ENCODE data around the gene PARN. TPM values are rescaled to one million over a fixed set of nuclear protein-coding genes. Genes with fewer than 3 reads are reported as not detected.
"Not testable (repeated sequence)": the region's sequence is repeated elsewhere in the genome, so short reads cannot be mapped to it uniquely, and the experiment has no call there.

Gene PARN
- total RNA-seq, 4 donors from 2014 or later, result 34.1 to 50.0 (median 40.3) TPM

- peak; percentile 99 for DNase-seq
- no peaks in the 10 kb centered on the region for H3K9me3 ChIP-seq
- peak; percentile 94 to 96 for TF ChIP-seq POLR2A (IDR thresholded peaks at IDR 0.05)
- no peak for TF ChIP-seq CTCF (IDR thresholded peaks at IDR 0.05)
- peak within 1 kb of the TSS; percentile 89 to 91 for H3K27ac ChIP-seq
- H3K27me3 ChIP-seq, result no peaks in the 10 kb centered on the region
- no peaks in the 10 kb centered on the region for H3K36me3 ChIP-seq
- peaks cover 5 to 15% of the 10 kb centered on the region in 2 donors for H3K4me1 ChIP-seq
- H3K4me3 ChIP-seq, result peak within 1 kb of the TSS; percentile 90 to 94
- intact Hi-C loops (cut with DNase I; ENCODE audit: low total_unique reads), result no loop called here
Observed at GRCh38 chr16:14632693-14633569, 2.9 kb upstream of the PARN start, which contains the start of gene BFAR. BFAR (plus strand) TSS chr16:14632951; CDS start chr16:14644347, 11,396 bp downstream.

GRCh38 chr16:14630620-14631330, 715 bp upstream of the PARN start:
- peak in 1 of 2 donors; percentile 37 for DNase-seq
- intact Hi-C loops (cut with DNase I; ENCODE audit: low total_unique reads); H3K9me3 ChIP-seq; H3K36me3 ChIP-seq; H3K27me3 ChIP-seq: not testable (repeated sequence)
- H3K27ac ChIP-seq, result peak overlapping the region; percentile 89 to 94
- peak overlapping the region; percentile 88 to 96 for H3K4me3 ChIP-seq
- peaks cover 5 to 15% of the 10 kb centered on the region in 2 donors for H3K4me1 ChIP-seq

- Histone ChIP-seq H3K27ac (peak overlapping the region; percentile 77 to 94), H3K36me3 (no peaks in the 10 kb centered on the region), H3K9me3 (no peaks in the 10 kb centered on the region), H3K27me3 (no peaks in the 10 kb centered on the region), H3K4me1 (peaks cover 5 to 7% of the 10 kb centered on the region in 2 donors), H3K4me3 (peak overlapping the region; percentile 88 to 96)
- intact Hi-C loops (cut with DNase I; ENCODE audit: low total_unique reads), result no loop called here
- no peak for DNase-seq
- TF ChIP-seq CTCF (IDR thresholded peaks at IDR 0.05) (no peak), POLR2A (IDR thresholded peaks at IDR 0.05) (no peak)
Observed at GRCh38 chr16:14629612-14629918, 495 bp downstream of the PARN start.

- no peak for TF ChIP-seq POLR2A (IDR thresholded peaks at IDR 0.05)
- Histone ChIP-seq H3K27ac (peak overlapping the region; percentile 77 to 94), H3K4me3 (peak overlapping the region; percentile 88 to 96), H3K27me3 (no peaks in the 10 kb centered on the region), H3K9me3 (no peaks in the 10 kb centered on the region), H3K36me3 (no peaks in the 10 kb centered on the region), H3K4me1 (peaks cover under 1 to 7% of the 10 kb centered on the region in 2 donors)
- intact Hi-C loops (cut with DNase I; ENCODE audit: low total_unique reads), result no loop called here
- no peak for DNase-seq
Observed at GRCh38 chr16:14628806-14629611, 1.1 kb downstream of the PARN start.

GRCh38 chr16:14627078-14627477, 3.0 kb downstream of the PARN start:
- Histone ChIP-seq H3K27ac (no peak overlapping the region), H3K9me3 (no peaks in the 10 kb centered on the region), H3K4me3 (no peak overlapping the region), H3K36me3 (no peaks in the 10 kb centered on the region), H3K27me3 (no peaks in the 10 kb centered on the region), H3K4me1 (peaks cover 0 to 7% of the 10 kb centered on the region in 2 donors)
- TF ChIP-seq POLR2A (IDR thresholded peaks at IDR 0.05) (no peak), CTCF (IDR thresholded peaks at IDR 0.05) (no peak)
- intact Hi-C loops (cut with DNase I; ENCODE audit: low total_unique reads), result no loop called here
- no peak for DNase-seq
